HG03045 (cell line): ENCODE data around the gene KIF21A.
"Not testable (repeated sequence)": the region's sequence is repeated elsewhere in the genome, so short reads cannot be mapped to it uniquely, and the experiment has no call there.

Experiments used
- ATAC-seq: cut with Tn5 transposase; IDR thresholded peaks from one replicate; pipeline ENCODE4 v1.9.1; 2021; ENCODE audit warnings: mild to moderate bottlenecking, moderate library complexity; ENCODE audit not compliant: unreplicated experiment

KIF21A gene

GRCh38 chr12:39348523-39348922 is 94.4 kb downstream of the KIF21A start:
- ATAC-seq, result no peak

DNA sequence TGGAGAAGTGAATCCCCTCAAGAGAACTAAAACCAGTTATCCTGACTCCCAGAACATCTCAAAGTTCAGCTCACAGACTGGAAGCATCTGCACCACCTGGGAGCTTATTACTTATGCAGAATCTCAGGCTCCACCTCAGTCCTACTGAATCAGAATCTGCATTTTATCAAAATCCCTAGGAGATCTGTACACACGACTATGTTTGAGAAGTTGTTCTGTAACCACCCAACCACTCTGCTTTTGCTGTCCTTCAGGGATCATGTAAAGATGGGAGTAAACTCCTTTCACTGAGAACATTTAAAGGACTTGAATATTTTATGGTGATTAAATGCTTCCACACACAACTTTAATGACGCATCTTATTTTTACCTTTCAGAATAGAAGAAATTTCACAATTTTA is 98.0 kb downstream of the KIF21A start:
- no peak for ATAC-seq

DNA sequence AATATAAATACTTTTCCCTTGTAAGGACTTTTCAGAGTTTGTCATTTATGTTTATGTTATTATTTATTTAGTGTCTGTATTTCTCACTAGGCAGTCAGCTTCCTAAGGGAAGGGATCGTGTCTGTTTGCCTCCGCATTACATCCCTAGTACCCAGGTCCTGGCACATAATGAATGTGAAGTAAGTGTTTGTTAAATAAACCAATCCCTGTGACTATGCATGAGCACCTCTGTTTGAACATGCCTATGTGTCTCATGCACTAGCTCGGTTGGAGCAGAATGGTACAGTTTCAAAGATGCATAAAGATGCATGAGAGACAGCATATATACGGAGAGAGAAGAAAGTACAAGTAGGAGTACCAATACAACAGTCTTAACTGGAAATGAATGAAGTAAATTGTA is 99.3 kb downstream of the KIF21A start:
- ATAC-seq, result no peak

GRCh38 chr12:39341761-39342160 is 101.2 kb downstream of the KIF21A start:
- ATAC-seq, result no peak

- ATAC-seq, result peak; percentile 68
These were observed 101.7 kb downstream of the KIF21A start for GRCh38 chr12:39341179-39341578.

- ATAC-seq, result no peak
These were observed 110.2 kb downstream of the KIF21A start for GRCh38 chr12:39332661-39333175.

DNA sequence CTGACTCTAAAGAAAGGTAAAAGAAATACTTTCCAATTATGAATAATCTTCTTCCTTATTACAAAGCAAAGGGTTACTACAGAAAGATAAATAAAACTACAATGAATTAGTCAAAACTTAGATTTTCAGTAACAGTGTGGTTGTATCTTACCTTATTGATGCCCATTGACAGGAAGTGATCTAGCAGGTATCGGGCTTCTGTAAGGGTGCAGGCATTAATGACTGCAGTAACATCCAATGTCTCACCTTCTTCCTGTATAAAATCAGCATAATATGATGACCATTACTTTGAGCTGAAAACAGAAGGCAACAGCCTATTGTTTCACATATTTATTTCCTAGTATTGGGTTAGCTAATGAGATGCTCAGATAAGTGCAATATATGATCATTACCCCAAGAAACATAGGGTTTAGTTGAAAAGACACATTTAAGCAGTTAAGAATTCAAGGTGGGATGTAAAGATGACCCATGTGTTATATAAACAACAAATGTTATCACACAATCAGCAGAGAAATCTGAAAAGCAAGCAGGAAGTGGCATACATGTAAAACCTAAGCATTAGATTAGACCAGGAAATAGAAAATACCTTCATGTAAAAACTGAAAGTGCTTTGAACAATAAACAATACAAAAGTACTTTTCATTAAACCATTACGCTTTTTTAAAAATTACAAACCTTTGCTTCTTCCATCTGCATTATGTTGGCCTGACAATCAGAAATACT is 111.2 kb downstream of the KIF21A start:
- ATAC-seq, result no peak

GRCh38 chr12:39329876-39330275 is 113.0 kb downstream of the KIF21A start:
- ATAC-seq, result no peak

DNA sequence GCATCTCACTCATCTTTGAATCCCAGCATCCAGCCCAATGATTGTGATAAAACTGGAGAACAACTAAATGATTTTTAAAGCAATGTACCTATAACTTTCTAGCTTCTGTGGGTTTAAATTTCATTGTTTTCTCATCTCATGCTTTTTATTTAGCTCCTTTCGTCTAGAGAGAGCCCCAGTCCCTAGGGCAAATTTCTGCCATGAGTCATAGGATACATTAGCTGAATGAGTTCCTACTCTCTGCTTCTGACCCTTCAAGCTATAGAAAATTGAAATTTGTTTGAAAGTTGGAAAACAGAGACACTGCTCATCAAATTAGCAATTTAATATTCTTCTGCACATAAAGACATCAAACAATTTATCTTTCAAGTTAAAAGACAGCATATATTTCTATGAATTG is 113.9 kb downstream of the KIF21A start:
- ATAC-seq, result no peak

- no peak for ATAC-seq
These were observed 115.0 kb downstream of the KIF21A start for GRCh38 chr12:39327965-39328364.

DNA sequence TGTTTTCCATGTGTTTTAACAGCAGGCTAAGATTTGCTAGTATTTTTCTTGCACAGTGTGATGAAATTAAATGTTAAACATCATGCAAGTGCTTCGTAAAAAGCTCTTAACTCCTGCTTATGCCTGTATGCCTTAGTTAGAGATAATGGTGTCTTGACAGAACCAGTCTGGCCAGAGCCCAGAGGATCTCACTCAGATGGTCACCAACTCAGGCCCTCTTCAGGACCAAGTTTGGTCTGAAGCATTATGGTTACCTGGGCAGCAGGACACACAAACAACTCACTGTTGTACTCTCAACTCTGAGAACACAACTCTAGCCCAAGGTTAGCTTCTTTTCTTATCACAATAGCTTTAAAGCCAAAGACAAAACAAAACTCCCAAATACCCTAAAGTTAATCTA is 115.4 kb downstream of the KIF21A start:
- no peak for ATAC-seq

- ATAC-seq, result no peak
These were observed 123.7 kb downstream of the KIF21A start for GRCh38 chr12:39319180-39319579.

DNA sequence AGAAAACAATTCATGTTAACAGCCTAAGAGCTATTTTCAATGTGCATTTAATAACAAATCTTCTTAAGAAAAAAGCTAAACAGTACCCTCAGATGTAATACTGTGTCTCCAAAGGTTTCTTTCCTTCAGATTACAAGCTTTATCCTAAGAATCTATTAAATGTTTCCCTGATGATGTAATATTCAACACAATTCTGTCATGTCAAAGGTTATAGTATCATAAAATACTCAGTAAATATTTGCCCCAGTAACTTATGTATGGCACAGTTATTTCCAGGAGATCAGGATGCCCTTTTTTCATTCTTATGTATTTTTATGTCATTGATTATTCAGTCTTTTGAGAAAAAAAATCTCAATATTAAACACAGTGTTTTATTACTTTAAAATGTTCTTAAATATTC is 128.4 kb downstream of the KIF21A start:
- no peak for ATAC-seq

DNA sequence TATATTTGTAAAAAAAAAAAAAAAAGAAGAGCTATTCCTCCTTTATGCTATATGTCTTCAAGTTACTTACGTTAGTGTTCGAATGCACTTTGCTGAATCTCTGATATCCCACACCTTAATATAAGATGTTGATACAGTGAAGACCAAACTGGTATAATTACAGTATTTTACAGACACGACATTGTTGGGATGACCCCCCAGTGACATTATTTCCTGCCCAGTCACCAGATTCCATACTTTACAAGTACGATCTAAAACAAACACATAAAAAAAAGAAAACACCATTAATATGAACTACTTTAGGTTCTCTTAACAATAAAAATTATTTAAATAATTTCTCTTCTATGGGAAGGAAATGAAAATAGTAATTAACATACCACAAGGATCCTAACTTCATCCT is 133.4 kb downstream of the KIF21A start:
- ATAC-seq, result no peak

DNA sequence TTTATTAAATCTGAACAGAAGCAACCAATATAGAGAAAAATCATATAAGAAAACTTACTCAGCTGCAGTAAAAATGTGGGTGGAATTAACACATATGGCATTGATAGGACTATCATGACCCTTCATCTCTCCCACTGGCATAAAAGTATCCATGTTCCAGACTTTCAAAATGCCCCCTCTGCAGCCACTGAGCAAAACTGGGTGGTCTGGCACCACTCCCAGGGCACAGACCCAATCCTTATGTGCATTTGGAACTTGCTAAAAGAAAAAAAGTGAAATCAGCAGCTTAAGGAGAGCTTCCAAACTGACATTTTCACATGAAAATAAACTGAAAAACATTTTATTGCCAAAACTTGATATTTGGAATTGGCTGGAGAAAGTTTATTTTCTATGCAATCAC is 141.5 kb downstream of the KIF21A start:
- ATAC-seq, result no peak

DNA sequence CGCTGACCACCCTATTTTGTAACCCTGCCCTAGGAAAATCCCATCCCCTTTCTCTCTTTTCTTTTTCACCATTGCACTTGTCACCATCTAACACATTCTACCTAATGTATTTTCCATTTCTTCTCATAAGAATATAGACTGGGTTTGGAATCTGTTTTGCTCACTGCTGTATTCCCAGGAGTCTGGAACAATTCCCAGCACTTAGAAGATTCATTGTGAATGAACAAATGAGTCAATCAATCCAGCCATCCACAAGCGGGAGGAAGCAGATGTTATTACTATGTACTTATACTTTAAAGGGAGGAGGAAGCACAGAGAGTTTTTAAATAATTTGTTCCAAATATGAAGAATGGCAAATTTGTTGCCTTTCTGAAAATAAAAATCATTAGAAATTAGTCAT is 142.1 kb downstream of the KIF21A start:
- no peak for ATAC-seq

DNA sequence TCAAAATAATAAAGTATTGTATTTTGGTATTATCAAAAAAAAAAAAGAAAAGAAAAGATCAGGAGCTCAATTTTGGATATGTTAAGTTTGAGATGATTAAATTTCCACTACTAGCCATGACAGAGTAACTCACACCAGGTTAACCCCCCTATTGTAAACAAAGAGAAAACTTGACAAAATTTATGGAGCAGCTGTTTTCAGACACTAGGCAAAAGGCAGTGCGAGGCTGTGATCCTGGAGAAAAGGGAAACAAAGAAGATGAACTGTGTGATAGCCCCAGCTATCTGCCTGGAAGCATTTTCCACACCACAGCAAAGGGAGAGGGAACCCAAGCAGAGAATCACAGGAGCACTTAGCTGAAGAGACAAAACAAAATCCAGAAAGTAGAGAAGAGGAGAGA is 145.0 kb downstream of the KIF21A start:
- no peak for ATAC-seq

GRCh38 chr12:39296496-39296895 is 146.4 kb downstream of the KIF21A start:
- no peak for ATAC-seq

GRCh38 chr12:39295593-39295992 is 147.3 kb downstream of the KIF21A start:
- not testable (repeated sequence) for ATAC-seq

DNA sequence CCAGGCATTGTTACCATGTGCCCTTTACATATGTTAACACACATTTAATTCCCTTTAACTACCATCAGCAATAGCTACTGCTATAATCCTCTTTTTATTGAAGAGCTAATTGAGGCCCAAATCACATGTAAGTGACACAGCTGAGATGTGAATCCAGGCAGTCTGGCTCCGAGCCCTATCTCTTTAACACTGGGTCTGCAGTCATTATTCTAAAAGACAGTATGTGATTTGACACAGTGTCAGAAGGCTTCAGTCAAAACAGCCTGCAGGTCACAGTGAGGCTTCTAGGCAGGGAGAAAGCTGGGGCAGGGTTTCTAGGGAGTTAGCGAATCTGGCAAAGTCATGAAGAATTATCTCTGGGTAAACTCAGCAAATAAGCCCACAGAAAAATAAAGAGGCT is 148.2 kb downstream of the KIF21A start:
- ATAC-seq, result no peak

GRCh38 chr12:39292125-39292630 is 150.7 kb downstream of the KIF21A start:
- no peak for ATAC-seq

- no peak for ATAC-seq
These were observed 155.1 kb downstream of the KIF21A start for GRCh38 chr12:39287817-39288216.

DNA sequence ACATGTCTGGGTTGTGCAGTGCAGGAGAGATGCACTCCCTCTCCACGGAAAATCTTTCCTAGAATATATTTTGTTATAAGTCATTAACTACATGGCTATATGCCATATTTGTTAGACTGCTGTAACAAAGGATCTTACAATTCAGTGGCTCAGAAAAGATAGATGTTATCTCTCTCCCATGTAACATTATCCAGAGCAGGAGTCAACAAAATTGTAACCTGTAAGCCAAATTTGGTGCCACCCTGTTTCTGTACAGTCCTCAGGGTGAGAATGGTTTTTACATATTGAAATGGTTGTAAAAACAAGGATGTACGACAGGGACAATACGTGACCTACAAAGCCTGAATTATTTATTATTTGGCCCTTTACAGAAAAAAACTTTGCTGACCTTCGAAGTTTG is 155.5 kb downstream of the KIF21A start:
- ATAC-seq, result no peak
